ENCODE results near the gene DNM2.

The DNM2 gene

DNA sequence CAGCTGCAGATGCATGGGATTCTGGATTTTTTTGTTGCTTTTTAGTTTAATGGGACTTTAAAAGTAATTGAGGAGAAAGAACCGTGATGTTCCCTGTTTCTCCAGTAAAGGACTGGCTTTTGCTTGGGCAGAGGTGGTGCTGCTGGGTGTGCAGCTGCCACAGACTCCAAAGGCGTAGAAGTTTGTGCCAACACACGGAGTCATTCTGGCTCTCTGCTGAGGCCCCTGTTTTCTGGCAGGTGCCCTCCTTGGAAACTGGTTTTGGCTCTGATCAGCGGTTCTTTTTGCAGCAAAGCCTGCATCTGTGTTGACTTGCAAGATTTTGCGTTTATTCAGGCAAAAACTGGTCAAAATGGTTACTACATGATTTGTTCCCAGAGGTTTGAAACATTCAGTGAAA lies 32.7 kb upstream of the DNM2 start:
- TF ChIP-seq, protein P1, sequence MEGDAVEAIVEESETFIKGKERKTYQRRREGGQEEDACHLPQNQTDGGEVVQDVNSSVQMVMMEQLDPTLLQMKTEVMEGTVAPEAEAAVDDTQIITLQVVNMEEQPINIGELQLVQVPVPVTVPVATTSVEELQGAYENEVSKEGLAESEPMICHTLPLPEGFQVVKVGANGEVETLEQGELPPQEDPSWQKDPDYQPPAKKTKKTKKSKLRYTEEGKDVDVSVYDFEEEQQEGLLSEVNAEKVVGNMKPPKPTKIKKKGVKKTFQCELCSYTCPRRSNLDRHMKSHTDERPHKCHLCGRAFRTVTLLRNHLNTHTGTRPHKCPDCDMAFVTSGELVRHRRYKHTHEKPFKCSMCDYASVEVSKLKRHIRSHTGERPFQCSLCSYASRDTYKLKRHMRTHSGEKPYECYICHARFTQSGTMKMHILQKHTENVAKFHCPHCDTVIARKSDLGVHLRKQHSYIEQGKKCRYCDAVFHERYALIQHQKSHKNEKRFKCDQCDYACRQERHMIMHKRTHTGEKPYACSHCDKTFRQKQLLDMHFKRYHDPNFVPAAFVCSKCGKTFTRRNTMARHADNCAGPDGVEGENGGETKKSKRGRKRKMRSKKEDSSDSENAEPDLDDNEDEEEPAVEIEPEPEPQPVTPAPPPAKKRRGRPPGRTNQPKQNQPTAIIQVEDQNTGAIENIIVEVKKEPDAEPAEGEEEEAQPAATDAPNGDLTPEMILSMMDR (IDR thresholded peaks at IDR 0.05; ENCODE audit: borderline replicate concordance, insufficient read depth, low read depth, low read length), result no peak
- no peak overlapping the region for H3K4me3 ChIP-seq (ENCODE audit: low read depth, low read length)

DNA sequence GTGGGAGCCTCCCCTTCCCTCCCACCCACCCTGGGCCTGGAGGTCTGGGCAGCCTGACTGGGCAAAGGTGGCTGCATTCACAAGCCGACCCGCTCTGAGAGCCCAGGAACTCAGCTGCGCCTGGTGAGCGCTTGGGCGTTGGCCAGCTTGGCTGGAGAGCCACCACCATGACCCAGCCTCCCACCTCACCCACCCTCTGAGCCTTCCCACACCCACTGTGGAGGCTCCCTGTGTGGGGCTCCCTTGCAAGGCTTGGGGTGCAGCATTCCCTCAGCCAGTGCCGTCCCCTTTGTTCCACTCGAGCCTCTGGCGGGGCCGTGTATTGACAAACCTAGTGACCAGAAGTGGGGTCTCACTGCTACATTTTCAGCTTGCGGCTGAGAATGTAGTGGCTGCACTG lies 31.7 kb upstream of the DNM2 start:
- H3K4me3 ChIP-seq (ENCODE audit: low read depth, low read length), result no peak overlapping the region
- TF ChIP-seq, protein P1 (IDR thresholded peaks at IDR 0.05; ENCODE audit: borderline replicate concordance, insufficient read depth, low read depth, low read length), result no peak

DNA sequence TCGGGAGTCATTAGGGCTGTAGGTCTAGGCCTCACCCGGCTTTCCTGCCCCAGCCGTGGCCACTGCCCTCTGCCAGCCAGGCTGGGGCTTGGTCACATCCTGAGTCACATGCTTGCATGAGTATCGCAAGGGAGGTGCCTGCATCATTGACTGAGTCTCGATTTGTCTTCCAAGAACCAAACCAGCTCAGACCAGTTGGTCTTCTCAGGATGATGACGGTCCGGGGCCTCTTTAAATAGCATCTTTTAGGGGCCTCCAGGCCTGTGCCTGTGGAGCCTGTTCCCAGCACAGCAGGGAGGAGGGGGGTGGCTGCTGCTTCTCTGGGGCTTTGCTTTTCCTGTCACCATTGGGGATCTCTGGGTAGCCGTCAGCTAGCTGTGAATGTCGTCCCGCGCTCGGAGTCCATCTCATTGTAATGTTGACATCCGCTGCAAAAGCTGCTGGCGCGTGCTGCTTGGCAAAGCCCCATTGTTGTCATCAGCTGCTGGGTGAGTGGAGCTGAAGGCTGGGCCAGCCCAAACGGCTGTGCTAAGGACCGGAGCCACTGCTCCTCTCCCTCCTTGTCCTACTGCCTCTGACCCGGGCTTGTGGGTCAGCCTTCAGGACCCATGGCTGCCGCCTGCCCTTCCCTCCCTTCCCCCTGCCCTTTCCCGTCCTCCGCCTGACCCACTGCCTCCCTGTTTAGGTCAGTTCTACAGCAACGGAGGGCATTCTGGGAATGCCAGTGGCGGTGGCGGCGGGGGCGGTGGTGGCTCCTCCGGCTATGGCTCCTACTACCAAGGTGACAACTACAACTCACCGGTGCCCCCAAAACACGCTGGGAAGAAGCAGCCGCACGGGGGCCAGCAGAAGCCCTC lies 31.0 kb upstream of the DNM2 start:
- H3K4me3 ChIP-seq (ENCODE audit: low read depth, low read length), result no peak overlapping the region
- TF ChIP-seq, protein P1 (IDR thresholded peaks at IDR 0.05; ENCODE audit: borderline replicate concordance, insufficient read depth, low read depth, low read length), result no peak

DNA sequence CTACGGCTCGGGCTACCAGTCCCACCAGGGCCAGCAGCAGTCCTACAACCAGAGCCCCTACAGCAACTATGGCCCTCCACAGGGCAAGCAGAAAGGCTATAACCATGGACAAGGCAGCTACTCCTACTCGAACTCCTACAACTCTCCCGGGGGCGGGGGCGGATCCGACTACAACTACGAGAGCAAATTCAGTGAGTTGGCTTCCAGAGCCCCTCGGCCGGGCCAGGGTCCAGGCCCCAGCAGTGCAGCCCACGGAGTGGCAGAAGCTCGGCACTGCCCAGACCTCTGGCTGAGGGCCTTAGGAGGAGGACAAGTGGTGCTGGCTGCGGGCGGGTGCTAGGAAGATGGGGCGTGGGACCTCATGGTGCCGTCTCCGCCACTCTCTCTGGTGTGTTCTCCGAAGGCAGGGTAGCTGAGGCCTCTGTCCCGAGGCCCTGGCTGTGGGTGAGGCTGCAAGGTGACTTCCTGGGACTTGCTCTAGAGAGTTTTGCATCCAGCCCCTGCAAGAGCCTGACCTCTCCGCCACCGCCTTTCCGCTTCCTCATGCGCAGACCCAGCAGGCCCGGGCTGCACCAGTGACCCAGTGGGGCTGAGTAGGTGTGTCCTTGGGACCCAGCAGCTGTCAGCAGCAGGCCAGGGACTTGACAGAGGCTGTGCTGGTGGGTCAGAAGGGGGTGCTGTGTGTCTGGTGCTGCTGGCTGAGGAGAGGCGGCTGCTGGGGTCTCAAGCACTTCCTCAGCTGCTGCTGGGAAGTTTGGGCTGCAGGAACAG lies 30.2 kb upstream of the DNM2 start:
- TF ChIP-seq, protein P1 (IDR thresholded peaks at IDR 0.05; ENCODE audit: borderline replicate concordance, insufficient read depth, low read depth, low read length), result no peak
- no peak overlapping the region for H3K4me3 ChIP-seq (ENCODE audit: low read depth, low read length)

DNA sequence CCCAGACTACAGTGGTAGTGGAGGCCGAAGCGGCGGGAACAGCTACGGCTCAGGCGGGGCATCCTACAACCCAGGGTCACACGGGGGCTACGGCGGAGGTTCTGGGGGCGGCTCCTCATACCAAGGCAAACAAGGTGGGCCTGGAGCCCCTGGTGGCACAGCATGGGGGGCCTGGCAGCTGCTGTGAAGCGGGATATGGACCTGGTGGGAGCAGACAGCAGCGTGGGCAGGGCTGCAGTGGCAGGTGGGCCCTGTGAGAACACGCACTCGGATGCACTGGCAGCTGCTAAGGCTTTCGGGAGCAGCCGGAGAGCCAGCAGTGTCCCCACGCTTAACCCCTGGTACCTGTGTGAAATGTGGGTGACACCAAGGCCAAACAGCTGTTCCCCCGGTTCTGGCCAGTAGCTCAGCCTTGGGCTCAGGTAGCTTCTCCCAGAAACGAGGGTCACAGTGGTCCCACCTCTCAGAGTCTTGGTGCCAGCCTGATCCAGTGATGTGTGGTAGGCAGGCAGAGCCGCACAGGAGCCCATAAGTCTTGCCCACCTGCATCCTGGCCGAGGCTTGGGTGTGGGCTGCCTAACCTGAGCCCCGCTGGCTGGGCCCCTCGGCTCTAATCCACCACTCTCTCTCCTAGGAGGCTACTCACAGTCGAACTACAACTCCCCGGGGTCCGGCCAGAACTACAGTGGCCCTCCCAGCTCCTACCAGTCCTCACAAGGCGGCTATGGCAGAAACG lies 29.2 kb upstream of the DNM2 start:
- no peak overlapping the region for H3K4me3 ChIP-seq (ENCODE audit: low read depth, low read length)
- TF ChIP-seq, protein P1 (IDR thresholded peaks at IDR 0.05; ENCODE audit: borderline replicate concordance, insufficient read depth, low read depth, low read length), result no peak

DNA sequence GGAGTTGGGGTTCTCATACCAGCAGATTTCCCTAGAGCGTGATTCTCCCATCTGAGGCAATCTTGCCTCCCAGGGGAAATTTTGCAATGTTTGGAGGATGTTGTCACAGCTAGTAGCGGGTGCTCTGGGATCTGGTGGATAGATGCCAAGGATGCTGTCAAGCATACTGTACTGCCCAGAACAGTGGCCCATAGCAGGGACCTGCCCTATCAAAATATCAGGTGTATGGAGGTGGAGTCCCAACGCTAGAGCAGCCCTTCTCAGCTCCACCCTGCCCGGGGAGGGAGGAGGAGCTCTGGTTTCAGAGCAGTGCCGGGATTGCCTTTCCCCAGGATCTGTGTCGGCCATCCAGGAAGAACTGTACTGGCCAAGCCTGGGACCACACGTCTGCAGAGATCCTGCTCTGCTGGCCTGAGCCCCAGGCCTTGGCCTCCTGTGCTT lies 27.5 kb upstream of the DNM2 start:
- TF ChIP-seq, protein P1 (IDR thresholded peaks at IDR 0.05; ENCODE audit: borderline replicate concordance, insufficient read depth, low read depth, low read length), result no peak

More for the DNA sequence above, 27.5 kb upstream of the DNM2 start:
- no peak overlapping the region for H3K4me3 ChIP-seq (ENCODE audit: low read depth, low read length)

Data from GM12875 (cell line).